Nephron (organoid): ENCODE data around the gene FAM20C.

Experiments
- H3K27ac Mint-ChIP-seq, 3 experiments: 2 replicates each; pipeline ENCODE4 v1.8.0; 2020; ENCODE audit warnings: mixed read lengths in 3 of 3, mild to moderate bottlenecking in 2 of 3, moderate library complexity in 1 of 3
- H3K27me3 Mint-ChIP-seq: 2 replicates; pipeline ENCODE4 v1.8.0; 2021; ENCODE audit warnings: low read depth, mild to moderate bottlenecking, moderate library complexity, mixed read lengths
- H3K36me3 Mint-ChIP-seq: 2 replicates; pipeline ENCODE4 v1.8.0; 2020; ENCODE audit warnings: low read depth, mixed read lengths
- H3K4me1 Mint-ChIP-seq: 2 replicates; pipeline ENCODE4 v1.8.0; 2020; ENCODE audit warnings: mixed read lengths
- H3K4me3 Mint-ChIP-seq, 3 experiments: 2 replicates each; pipeline ENCODE4 v1.8.0; 2020; ENCODE audit warnings: mild to moderate bottlenecking in 3 of 3, mixed read lengths in 3 of 3, moderate library complexity in 2 of 3
- H3K9me3 Mint-ChIP-seq: 2 replicates; pipeline ENCODE4 v1.8.0; 2020; ENCODE audit warnings: mixed read lengths
- CTCF ChIP-seq, 3 experiments: fragments of 200-600 bp; sonication (generic); IDR thresholded peaks; one replicate each; pipeline ENCODE4 v1.5.0; 2021; ENCODE audit warnings: antibody characterized with exemption in 3 of 3; ENCODE audit not compliant: unreplicated experiment in 3 of 3

Gene FAM20C

GRCh38 chr7:252981-253380 lies 60.6 kb downstream of the FAM20C start:
- peak overlapping the region in 1 of 3 experiments; percentile 30 for H3K27ac Mint-ChIP-seq
- H3K27me3 Mint-ChIP-seq, result no peaks in the 10 kb centered on the region
- peaks cover 52% of the 10 kb centered on the region for H3K36me3 Mint-ChIP-seq
- peaks cover 25% of the 10 kb centered on the region for H3K4me1 Mint-ChIP-seq
- TF ChIP-seq CTCF (IDR thresholded peaks at IDR 0.05; ENCODE audit: unreplicated experiment in 3 of 3), result no peak
- H3K9me3 Mint-ChIP-seq, result no peaks in the 10 kb centered on the region
- peak overlapping the region in 1 of 3 experiments; percentile 19 for H3K4me3 Mint-ChIP-seq

GRCh38 chr7:253581-254336 lies 61.4 kb downstream of the FAM20C start:
- no peak for TF ChIP-seq CTCF (IDR thresholded peaks at IDR 0.05; ENCODE audit: unreplicated experiment in 3 of 3)
- no peaks in the 10 kb centered on the region for H3K9me3 Mint-ChIP-seq
- peak overlapping the region in 2 of 3 experiments; percentile 30 to 57 for H3K27ac Mint-ChIP-seq
- H3K4me3 Mint-ChIP-seq, result peak overlapping the region in 2 of 3 experiments; percentile 19 to 34
- H3K27me3 Mint-ChIP-seq, result no peaks in the 10 kb centered on the region
- H3K4me1 Mint-ChIP-seq, result peaks cover 25% of the 10 kb centered on the region
- peaks cover 59% of the 10 kb centered on the region for H3K36me3 Mint-ChIP-seq

DNA sequence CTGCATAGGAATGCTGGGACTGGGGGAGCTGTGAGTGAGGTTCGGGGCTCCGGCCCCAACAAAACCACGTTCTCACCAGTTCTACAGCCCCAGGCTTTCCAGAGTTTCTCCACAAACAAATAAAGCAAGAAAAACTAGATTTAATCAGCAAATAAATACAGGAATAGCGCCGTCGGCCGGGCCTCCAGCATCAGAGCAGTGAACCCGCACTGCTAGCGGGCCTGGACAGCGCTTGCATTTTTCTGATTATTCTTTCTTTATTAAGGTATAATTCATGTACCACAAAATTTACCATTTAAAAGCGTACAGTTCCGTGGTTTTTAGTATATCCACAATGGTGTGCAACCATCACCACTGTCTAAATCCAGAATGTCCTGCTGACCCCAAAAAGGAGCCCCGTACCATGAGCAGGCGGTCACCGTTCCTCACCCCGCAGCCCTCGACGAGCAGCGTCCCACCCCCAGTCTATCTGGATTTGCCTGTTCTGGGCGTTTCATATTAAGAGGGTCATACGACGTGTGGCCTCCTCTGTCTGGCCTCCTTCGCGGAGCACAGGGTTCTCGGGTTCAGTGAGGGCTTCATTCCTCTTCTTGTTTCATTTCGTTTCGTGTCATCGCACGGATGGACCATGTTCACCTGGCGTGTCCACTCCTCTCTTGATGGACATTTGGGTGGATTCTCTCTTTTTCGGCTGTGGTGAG lies 62.1 kb downstream of the FAM20C start:
- H3K9me3 Mint-ChIP-seq, result peaks cover 3% of the 10 kb centered on the region
- H3K36me3 Mint-ChIP-seq, result peaks cover 60% of the 10 kb centered on the region
- H3K27ac Mint-ChIP-seq, result peak overlapping the region in 1 of 3 experiments; percentile 41
- TF ChIP-seq CTCF (IDR thresholded peaks at IDR 0.05; ENCODE audit: unreplicated experiment in 3 of 3), result no peak
- H3K27me3 Mint-ChIP-seq, result no peaks in the 10 kb centered on the region
- peaks cover 25% of the 10 kb centered on the region for H3K4me1 Mint-ChIP-seq
- H3K4me3 Mint-ChIP-seq, result no peak overlapping the region

DNA sequence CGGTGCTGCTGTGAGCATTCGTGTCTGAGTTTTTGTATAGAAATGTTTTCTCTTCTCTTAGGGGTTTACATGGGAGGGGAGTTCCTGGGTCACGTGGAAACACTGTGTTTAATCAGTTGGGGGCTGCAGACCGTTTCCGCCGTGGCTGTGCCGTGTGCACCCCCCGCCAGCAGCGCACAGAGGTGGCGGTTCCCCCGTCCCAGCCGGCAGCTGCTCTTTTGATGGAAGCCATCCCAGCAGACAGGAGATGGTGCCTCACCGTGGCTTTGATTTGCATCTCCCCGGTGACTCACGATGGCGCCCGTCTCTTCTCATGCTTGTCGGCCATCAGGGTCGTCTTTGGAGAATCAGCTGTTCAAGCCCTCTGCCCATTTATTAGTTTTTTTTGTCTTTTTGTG lies 62.7 kb downstream of the FAM20C start:
- H3K4me1 Mint-ChIP-seq, result peaks cover 22% of the 10 kb centered on the region
- no peaks in the 10 kb centered on the region for H3K27me3 Mint-ChIP-seq
- H3K9me3 Mint-ChIP-seq, result peaks cover 4% of the 10 kb centered on the region
- H3K36me3 Mint-ChIP-seq, result peaks cover 61% of the 10 kb centered on the region
- H3K27ac Mint-ChIP-seq, result peak overlapping the region in 1 of 3 experiments; percentile 41
- H3K4me3 Mint-ChIP-seq, result no peak overlapping the region
- TF ChIP-seq CTCF (IDR thresholded peaks at IDR 0.05; ENCODE audit: unreplicated experiment in 3 of 3), result no peak

- TF ChIP-seq CTCF (IDR thresholded peaks at IDR 0.05; ENCODE audit: unreplicated experiment in 3 of 3), result no peak
- H3K4me3 Mint-ChIP-seq, result no peak overlapping the region
- H3K4me1 Mint-ChIP-seq, result peaks cover 19% of the 10 kb centered on the region
- no peak overlapping the region for H3K27ac Mint-ChIP-seq
- H3K36me3 Mint-ChIP-seq, result peaks cover 65% of the 10 kb centered on the region
- no peaks in the 10 kb centered on the region for H3K27me3 Mint-ChIP-seq
- peaks cover 4% of the 10 kb centered on the region for H3K9me3 Mint-ChIP-seq
Measured at GRCh38 chr7:255721-256361, 63.5 kb downstream of the FAM20C start.
